RPMI8226 (cell line): ENCODE data around the gene IFRD1.
"Not testable (repeated sequence)": the region's sequence is repeated elsewhere in the genome, so short reads cannot be mapped to it uniquely, and the experiment has no call there.

Experiments used
- DNase-seq: peaks from one replicate; pipeline ENCODE4 v3.0.0-alpha.2; 2015

The IFRD1 gene

DNA sequence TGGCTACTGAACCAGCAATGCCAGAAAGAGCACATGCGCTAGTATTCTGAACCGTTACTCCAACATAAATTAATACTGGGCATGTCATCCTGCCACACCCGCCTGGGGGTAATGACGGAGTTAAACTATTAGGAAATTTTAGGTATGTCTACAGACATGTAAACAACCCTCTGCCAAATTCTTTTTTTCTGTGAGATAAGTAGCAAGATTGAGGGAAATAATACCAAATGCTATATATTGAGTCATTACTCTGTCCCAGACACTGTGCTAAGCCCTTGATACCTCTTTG, 37.9 kb downstream of the IFRD1 start:
- DNase-seq, result no peak

DNA sequence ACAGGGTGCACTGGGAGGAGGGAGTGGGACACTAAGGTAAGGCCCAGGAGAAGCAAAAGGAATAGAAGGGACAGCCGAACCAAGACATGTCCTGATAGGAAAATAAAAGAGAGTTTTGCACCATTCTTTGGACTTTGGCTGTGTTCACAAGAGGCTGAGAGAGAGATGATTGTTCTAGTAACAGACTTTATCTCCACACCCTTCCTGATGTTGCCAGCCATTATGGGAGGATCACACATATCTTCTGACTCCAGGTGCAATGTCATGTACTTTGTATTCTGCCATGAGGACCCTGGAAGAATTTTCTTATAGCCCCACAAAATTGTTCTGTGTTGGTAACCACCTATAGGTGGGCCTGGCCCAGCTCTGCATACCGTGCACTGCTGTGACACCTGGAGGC, 41.9 kb downstream of the IFRD1 start:
- DNase-seq, result no peak

DNA sequence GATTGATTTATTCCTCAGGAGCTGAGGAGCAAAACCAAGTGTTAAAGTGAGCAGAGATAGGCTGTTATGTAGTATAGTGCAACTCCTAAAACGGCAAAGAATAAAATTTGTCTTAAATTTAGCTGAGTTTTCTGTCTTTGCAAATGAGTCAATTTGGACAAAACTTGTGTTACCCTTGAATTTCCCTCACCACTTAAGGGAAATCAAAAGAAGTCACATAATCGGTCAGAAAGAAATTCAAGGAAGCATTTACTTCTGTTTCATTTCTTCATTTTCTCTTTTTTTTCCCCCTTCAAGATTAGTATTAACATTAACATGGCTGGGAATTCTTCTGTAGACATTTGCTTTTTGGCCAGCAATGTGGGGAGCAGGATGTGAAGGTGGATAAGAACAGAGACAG, 44.4 kb downstream of the IFRD1 start:
- DNase-seq, result no peak

DNA sequence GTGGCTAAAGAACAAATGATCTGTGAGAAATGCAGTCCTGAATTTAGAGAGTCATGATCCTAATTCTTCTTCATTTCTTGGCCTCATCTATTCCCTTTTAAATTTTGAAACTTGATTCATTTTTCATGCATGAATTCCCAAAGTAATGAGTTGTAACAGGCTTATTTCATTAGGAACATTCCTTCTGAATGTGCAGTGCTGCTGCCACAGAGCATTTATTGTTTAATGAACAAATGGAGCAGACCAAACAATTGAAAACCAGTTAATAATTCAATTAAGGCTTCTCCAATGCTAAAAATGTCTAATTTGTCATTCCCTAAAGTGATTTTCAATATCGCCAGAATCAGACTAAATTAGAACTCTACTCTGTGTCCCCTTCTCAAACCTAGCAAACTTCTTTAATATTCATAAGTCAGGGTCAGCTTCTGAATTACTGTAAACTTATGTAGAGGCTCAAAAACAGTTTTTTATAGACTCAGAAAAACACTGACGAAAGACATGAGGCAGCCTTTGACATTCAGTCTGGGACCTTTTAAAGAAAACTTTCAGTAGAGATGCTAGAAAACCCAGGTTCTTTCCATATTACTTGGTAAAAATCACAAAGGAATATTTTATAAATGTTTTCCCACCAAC, 45.0 kb downstream of the IFRD1 start:
- DNase-seq, result no peak

DNA sequence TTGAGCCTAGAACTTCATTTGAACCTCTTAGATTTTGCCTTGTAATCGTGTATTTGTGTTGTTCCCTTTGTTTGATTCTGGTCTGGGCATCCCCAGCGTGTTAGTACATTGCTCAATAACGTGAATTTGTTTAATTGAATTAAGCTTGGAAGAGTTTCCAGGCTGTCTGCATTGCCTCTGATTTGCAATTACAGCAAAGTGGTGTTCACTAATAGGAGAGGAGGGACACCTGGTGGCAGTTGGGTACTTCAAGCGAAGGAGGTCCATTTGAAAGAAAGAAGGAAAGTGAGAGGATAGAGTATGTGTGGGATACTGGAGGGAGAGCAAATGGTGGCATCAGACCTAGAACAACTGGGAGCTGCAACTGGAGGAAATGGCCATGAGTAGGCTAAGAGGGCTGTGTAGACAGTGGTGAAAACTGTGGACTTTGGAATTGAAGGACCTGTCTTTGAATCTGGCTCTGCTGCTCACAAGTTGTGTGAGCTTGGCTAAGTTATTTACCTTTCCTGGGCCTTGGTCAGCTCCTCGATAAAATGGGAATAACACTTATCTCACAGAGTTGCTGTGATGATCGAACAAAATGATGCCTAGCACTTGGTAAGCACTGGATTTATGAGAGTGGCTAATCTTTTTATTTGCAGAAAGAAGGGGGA, 45.7 kb downstream of the IFRD1 start:
- DNase-seq, result peak; percentile 52

DNA sequence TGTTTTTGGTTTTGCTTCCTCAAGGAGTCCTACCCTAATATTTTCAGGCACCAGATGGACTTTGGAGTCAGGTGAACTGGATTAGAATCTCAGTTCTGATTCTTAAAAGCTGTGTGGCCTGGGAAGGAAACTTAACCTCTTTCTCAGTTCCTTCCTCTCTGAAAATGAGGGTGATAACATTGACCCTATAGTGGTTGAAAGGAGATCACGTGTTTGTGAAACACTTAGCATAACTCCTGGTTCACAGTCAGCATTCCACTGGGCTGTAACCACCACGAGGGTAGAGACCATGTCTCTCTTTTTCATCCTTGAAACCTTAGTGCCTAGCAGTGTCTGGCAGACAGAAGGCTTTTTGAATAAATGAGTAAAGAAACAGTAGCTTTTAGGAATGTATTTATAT, 47.2 kb downstream of the IFRD1 start:
- DNase-seq, result peak; percentile 20

DNA sequence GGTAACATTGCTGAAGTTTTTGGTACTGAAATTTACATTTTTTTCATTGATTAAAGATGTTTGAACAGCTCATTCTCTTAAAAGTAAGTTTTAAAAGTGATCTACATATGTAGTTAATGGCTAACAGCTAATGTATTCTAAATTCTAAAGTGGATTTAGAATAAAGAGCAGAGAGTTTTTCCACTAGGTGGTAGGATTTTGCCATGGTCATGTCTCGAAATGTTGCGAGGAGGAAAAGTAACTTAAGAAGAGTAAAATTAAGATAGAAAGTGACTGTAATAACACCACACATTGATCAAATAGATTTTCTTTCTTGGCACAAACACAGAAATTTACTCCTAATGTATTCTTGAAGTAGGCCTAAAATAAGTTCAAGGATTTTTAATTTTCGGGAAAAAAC, 50.4 kb downstream of the IFRD1 start:
- DNase-seq, result no peak

DNA sequence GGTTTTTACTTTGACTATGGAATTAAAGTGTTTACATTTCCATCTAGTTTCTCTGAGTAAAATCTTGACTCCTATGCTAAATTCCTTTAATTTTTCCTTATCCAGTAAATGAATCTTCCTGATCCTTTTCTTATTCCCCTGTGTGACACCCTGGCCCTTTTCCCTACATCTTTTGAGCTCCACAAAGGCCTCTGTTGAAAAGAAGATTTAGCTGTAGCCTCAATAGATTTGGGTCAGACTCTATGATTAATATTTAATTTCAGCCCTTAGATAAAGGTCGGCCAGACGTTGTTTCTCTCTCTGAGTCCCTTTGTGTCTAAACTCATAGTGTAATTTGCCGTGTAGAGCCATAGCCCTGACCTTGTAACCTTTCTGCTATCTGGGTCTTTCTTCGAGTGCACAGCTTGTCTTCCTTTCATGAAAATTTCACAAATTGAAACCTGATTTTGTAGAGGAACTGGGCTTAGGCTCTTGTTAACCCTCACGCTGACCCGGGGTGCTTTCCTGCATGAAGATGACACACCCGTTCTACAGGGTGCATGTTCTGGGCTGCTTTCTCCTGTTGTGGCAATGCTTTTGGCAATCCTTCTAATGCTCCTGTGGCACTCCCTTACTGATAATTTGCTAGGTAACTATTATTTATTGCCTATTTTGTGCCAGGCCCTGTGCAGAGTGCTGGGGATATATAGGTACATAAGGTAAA, 51.7 kb downstream of the IFRD1 start:
- no peak for DNase-seq

DNA sequence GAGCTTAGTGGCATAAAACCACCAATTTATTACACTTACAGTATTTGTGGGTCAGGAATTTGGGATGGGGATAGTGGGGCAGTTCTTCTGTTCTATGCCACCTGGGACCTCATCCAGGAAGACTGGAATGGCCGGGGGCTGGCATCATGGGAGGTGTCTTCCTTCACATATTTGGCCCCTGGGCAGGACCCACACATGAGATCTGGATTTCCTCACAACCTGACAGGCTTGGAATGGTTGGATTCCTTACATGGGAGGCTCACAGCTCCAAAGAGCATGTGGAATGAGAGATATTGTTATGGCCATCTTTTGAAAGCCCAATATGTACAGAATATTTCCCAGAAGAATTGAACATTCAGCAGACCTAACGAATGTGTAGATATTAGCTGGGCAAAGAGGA, 52.4 kb downstream of the IFRD1 start:
- DNase-seq, result no peak

DNA sequence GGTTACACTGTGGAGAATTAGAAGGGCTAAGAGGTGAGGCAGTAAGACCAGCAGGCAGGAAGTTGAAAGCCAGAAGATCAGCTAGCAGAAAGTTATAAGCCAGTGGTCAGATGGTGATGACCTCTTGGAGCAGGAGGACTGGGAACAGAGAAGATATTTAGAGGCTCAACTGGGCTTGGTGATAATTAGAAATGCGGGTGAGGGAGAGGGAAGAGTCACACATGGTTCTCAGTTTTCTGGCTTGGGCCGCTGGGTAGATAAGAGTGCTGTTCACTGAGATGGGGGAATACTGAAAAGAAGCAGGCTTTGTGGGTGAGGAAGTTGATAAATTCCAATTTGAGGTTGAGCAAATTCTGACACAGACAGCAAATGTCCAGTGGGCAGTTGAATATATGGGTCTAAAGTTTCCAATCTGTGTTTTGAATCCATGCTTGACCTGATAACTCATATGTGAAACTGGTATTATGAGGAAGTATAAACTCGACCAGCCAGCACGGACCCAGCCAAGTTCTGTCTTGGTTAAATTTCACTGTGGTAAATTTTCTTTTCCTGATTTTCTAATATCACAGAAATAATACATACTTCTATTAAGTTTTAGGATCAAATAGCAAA, 53.2 kb downstream of the IFRD1 start:
- DNase-seq, result no peak

DNA sequence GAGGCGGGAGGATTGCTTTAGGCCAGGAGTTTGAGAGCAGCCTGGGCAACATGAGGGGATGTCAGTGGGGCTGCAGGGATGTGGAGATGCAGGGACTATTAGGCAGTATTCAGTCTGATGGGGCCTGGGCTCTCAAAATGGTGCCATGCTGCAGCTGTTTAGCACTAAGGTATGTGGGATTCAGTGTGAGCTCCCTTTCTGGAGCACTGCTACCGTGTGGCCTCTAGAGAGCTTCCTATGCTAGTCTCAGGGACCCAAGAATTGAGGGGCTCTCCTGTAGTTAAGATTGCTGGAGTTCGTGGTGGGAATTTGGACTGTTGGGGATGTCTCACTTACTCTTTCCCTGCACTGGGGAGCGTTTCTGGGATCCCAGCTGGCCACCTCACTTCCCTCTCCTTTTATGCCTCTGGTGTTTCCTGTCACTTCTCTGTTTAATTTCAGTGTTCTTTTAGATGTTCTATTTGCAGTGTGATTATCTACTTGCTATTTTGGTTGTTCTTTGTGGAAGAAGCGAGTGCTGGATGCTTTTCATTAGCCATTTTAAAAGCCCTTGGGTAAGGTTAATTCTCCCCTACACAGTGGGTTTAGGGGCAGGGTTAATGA, 53.9 kb downstream of the IFRD1 start:
- DNase-seq, result no peak

DNA sequence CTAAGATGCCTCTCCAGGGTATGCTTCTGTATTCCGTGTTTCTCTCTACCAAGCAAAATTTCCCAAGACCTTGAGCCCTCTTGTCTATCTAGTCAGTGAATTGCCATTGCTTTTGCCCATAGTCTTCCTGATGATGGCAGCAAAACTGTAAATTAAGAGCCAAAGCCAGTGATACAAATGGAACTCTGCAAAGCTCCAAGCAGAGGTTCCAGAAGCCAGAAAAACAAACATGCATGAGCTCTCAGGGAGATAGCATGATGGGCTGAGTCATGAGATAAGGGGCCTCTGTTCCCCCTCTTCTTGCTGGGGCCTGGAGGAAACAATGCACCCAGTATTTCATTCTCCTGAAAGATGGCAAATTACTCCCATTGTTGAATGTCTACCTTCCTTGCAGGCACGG, 55.2 kb downstream of the IFRD1 start:
- DNase-seq, result no peak

DNA sequence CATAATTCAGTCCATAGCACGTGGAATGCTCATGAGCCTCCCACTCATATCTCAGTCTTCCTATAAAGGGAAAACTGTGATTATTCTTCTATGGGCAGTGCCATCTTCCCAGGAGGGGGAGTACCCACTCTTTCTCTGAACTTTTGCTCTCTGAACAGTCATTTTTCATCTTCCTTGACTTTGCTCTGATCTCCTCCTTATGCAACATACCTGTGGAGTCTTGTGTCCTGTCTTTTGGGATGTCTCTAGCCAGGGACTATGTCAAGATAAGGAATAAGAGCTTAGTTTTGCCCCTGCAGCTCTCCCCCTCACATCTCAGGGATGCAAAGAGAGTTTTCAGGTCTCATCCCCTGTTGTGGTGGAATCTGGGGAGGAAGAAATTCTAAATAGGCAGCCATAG, 58.1 kb downstream of the IFRD1 start:
- DNase-seq, result no peak

DNA sequence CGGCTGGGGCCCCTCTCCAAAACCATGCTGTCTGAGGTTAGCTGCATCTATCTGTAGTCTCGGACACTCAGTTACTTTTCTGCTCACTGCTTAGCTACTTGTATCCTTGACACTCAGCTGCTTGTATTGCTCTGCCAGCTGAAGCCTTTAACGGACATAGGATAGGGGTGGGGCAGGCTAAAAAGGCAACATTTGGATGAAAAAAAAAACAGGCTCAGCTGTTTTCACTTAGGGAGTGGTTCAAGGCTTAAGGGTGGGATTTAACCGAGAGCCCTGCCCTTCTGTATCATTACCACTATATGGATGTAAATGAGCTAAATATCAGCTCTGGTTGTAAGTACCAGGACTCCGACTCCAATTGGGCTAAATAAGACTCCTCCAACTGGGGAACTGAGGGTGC, 59.1 kb downstream of the IFRD1 start:
- DNase-seq, result no peak

DNA sequence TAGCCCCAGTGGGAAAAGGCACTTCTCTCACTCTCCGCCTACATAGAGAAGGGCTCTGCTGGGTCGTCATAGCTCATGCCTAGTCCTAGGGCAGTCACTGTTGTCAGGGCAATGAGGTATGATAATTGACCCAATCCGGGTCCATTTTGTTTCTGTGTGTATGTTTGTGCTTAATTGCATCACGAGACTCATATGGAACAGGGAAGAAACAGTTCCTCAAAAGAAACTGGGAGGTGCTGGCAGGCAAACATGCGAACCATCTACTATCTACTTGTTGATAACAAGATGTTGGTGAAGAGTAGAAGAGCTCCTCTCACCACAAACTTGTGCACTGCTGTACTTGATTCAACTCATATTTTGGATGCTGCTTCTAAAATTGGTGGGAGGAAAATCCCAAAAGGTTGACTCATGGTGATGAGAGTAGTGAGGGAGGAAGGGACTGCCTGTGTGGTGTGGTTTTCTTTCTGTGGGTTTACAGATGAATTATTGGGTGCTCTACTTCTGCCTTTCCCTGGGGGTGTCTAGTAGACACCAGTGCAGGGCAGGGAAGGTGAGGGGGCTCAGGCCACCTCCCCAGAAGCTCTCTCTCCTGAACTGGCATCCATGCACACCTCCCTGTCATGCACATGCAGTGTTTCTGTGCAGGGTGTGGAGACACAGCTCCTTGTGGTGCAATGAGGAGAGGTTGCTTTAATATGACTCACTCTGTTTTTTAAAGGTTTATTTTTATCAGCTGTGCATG, 59.9 kb downstream of the IFRD1 start:
- DNase-seq, result no peak

DNA sequence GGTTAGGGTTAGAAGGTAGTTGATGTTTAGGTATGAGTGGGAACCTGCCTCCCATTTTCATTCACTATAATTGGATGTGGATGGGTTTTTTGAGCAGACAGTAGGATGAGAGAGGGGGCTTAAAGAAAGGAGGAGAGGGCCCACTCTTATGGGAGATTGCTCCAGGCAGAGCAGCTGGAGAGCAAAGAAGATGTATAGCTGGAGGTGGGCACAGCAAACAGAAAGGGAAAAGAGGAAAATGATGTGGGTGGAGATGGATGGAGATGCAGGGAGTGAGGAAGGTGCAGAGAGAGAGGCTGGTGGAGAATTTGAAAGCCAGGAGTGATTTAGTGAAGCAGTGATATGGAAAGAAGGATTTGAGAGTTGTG, 60.5 kb downstream of the IFRD1 start:
- no peak for DNase-seq

DNA sequence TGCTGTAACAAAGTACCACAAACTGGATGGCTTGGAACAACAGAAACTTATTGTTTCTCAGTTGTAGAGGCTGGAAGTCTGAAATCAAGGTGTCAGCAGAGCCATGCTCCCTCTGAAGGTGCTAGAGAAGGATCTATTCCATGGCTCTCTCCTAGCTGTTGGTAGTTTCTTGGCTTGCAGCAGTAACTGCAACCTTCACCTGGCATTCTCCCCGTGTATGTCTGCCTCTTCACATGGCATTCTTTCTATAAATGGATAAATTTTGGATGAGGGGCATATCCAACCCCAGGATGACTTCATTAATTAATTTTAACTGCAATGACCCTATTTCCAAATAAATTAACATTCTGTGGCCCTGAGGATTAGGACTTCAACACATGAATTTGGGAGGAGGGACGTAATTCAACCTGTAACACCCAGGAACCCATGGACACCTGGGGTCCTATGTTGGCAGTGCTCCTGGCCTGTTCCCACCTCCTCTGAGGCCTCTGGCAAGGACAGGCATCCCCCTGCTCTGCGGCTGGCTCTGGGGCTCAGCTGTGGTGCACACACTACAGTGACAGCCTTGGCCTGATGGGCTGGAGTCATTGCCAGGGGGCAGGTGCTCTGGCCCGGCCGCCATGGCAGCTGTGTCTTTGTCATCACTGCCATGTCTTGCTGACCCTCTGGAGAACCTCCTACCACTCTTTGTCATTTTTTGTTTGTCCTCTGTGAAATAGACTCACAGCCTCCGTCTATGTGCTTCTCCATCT, 61.4 kb downstream of the IFRD1 start:
- no peak for DNase-seq

DNA sequence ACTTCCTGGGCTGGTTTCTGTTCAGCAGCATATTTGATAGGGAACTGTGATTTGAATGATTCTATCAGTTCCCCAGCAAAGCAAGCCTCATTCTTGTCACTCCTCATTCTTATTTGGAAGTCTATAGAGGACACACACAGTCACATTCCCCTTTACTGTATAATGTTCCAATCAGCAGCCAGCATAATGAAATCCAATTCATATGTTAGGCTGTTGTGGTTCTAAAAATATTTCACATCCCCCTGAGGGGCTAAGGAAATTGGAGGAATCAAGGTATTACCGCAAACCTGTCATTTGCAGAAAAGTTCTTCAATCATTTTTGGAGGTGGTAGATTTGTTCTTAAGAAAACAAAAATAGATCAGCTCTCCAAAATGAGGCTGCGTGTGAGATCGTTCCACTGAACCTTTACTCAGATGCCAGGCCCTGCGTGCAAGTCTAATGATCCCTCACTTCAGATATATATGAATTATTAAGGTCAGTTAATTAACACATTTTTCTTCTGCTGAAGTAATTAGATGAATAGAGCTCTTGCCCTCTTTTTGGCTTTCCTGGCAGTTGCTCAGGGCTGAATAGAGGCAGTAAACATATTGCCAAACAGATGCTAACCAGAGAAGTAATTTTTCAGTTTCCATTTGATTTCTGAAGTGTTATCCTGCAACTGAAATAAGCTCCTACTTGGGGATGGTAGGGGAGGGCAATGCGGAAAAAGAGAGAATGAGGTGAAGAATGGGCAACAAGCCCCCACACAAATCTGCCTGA, 62.4 kb downstream of the IFRD1 start:
- DNase-seq, result no peak

DNA sequence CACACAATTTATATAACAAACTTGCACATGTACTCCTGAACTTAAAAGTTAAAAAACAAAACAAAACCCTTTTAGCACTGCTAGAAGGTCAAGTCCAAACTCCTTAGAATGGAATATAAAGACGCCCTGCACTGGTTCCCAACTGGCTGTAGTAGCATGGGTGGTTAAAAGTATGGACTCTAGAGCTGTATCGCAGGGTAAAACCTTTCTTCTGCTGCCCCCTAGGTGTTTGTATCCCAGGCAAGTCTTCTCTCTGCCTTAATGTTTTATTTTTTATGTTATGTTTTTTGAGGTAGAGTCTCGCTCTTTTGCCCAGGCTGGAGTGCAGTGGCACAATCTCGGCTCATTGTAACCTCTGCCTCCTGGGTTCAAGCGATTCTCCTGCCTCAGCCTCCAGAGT, 65.7 kb downstream of the IFRD1 start:
- DNase-seq, result no peak

DNA sequence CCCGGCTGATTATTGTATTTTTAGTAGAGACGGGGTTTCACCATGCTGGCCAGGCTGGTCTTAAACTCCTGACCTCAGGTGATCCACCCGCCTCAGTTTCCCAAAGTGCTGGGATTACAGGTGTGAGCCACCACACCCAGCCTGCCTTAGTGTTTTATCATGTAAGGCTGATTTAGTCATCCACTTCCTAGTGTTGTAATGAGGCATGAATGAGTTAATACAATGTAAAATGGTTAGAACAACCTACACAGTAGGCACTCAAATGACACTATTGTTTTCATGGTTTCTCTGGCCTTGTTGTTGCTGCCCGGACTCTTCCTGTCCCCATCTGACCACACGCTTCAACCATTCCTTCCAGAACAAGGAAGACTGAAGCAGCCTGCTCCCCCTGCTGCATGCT, 66.2 kb downstream of the IFRD1 start:
- DNase-seq, result not testable (repeated sequence)

DNA sequence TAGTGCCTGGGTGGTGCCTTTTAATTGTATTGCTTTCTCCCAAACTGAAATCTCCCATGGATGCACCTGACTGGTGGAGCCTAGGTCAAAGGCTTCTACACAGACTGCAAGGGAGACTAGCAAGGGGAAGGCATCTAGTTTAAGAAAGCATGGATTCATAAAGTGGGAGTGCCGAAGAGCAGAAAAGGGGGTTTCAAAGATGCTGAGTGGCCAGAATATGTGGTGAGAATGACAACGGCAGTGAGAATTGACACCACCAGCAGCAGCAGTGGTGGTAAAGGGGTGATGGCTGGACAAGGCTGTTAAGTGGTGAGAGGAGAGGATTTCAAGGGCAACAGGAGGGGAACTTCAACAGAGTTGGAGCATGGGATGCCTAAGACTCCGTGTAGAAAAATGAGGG, 67.2 kb downstream of the IFRD1 start:
- DNase-seq, result no peak

DNA sequence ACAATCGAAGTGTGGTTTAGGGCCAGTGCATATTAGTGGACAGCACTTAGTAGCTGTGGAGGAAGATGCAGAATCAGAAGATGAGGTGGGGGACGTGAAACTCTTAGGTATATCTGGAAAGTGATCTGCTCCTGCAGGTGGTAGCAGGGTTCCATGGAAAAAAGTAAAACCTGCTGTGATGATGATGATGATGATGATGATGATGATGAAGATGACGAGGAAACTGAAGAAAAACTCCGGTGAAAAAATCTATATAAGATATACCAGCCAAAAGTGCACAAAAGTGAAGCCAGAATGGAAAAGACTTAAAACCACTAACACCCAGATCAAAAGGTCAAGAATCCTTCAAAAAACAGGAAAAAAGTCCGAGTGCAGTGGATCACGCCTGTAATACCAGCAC, 70.5 kb downstream of the IFRD1 start:
- no peak for DNase-seq
